ENCODE measurements around the gene CDH4.

The CDH4 gene

DNA sequence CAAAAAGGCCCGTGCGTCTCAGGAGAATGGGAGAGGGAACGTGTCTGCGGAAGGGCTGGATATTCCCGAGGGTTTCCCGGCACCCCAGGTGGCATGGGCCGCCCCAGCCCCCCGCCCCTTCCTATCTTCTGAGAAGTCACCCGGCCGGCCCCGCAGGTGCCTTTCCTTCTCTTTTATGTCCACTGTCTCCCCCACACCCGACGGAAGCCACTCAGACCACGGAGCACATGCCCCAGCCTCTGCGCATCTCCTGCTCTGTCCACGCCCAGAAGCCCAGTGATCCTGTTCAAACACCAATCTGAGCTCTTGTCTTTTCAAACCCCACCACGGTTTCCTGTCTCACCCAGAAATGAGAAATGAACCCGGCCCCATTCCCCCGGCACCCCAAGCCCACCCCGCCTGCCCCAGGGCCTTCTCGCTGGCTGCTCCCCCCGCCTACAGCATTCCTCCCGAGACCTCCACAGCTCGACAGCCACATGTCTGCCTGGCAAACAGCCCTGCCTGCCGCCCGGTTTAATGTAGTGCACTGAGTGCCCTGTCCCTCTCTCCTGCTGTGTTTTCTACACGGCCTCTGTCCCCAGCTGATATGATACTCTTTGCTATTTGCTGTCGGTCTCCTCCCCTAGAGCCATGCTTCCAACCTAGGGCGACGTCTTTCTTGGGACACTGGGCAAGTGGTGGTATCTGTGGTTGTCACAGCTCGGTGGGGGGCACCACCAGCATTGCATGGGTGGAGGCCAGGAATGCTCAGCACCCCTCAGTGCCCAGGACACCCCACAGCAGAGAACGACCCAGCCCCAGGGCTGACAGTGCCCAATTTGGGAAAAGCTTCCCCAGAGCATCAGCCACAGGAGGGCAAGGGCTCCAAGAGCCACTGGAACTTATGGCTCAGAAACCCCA is 630.9 kb downstream of the CDH4 start:
- TF ChIP-seq, protein P1, sequence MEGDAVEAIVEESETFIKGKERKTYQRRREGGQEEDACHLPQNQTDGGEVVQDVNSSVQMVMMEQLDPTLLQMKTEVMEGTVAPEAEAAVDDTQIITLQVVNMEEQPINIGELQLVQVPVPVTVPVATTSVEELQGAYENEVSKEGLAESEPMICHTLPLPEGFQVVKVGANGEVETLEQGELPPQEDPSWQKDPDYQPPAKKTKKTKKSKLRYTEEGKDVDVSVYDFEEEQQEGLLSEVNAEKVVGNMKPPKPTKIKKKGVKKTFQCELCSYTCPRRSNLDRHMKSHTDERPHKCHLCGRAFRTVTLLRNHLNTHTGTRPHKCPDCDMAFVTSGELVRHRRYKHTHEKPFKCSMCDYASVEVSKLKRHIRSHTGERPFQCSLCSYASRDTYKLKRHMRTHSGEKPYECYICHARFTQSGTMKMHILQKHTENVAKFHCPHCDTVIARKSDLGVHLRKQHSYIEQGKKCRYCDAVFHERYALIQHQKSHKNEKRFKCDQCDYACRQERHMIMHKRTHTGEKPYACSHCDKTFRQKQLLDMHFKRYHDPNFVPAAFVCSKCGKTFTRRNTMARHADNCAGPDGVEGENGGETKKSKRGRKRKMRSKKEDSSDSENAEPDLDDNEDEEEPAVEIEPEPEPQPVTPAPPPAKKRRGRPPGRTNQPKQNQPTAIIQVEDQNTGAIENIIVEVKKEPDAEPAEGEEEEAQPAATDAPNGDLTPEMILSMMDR (conservative IDR thresholded peaks at IDR 0.05; ENCODE audit: low read depth, low read length), result no peak
- no peak overlapping the region for H3K4me3 ChIP-seq (ENCODE audit: low read length)
- DNase-seq (ENCODE audit: low read depth), result no peak

DNA sequence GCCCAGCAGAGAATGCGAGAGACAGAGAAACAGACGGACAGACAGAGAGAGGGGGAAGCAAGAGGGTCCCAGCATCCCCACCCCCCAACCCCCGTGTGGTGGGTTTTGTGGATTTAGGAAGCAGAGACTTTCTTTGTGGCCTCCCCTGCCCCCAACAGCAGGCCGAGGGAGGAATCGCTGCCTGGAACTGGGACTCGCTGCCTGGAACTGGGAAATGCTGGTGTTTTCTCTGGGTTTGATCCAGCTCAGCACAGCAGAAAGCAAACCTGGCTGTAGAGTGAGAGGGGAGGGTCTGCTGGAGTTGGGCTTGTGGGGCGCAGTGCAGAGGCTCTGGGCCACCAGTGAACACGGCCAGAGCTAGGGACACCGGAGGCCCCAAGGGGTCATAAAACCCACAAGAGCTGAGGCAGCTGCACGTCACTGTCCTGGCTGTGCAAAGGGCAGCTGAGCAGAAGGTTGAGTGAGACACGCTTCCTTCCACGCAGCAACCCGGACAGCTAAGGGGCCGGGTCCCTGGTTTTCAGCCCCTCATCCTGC is 631.9 kb downstream of the CDH4 start:
- DNase-seq (ENCODE audit: low read depth), result no peak
- H3K4me3 ChIP-seq (ENCODE audit: low read length), result no peak overlapping the region
- TF ChIP-seq, protein P1 (conservative IDR thresholded peaks at IDR 0.05; ENCODE audit: low read depth, low read length), result no peak

DNA sequence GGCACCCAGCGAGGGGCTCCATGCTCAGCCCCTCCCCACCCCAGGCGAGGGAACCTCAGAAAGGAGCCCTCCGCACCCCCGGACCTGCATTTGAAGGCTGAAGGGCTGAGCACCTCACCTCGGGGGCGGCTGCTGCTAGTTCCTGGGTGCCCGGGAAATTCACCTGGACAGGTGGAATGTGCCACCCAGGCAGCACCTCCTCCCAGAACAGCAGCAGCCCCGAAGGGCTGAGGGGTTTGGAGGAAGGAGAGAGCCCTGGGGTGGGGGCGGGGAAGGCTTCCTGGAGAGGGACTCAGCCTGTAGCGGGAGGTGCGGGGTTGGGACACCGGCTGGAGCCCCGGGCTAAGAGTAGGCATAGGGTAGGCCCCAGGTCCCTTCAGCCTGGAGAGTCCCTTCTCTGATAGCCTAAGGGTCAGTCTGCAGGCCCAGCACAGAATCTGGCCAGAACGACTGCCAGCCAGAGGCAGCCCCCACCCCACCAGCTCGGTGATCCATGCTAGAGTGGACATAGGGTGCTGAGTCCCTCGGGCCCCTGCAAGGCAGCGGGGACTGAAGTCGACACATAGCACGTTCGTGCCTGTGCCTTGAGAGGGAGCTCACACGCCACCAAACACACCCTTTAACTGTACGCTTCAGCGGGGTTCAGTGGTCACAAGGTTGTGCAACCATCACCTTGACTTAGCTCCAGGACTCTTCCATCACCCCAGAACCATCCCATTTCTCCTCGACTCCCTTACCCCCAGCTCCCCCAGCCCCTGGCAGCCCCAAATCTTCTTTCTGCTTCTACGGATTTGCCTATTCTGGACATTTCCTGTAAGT is 632.7 kb downstream of the CDH4 start:
- TF ChIP-seq, protein P1 (conservative IDR thresholded peaks at IDR 0.05; ENCODE audit: low read depth, low read length), result no peak
- no peak for DNase-seq (ENCODE audit: low read depth)
- H3K4me3 ChIP-seq (ENCODE audit: low read length), result no peak overlapping the region

DNA sequence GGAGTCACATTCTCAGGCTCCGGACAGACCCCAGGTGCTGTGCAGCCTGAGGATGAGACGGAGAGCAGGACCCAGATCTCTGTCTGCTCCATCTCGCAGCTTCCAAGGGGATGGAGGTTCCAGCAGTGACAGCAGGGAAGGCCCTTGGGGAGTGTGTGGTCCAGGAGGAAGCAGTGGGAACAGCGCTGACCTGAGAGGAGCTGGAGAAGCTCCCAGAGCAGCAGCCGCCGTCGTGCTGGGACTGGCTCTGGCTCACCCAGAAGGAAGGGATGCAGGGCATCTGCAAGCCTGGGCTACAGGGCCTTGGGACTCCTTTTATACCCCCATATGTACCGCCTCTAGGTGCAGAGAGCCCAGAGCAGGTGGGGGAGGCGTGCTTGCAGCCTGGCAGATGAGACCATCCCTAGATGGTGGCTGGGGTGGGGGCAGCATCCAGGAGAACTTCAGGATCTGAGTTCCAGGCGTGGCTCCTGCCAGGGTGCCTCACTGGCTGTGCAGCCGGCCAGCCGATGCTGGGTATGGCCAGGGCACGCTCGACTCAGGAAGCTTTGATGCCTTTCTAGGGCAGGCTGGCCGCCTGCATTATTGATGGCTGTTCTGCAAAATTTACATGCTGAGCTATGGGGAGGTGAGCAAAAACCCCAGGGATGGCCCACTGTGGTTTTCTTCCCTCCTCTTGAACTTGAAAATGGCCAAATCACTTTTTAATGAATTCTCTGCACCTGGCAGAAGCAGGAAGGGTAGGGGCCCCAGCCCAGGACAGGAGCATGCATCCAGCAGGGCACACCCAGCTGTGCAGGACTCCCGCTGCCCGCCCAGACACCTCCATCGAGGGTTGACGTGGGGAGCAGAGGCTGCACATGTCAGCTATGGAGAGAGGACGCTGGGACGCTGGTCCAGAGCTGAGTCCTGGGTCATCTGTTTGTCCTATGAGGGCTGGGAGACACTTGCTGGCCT is 634.0 kb downstream of the CDH4 start:
- H3K4me3 ChIP-seq (ENCODE audit: low read length), result no peak overlapping the region
- DNase-seq (ENCODE audit: low read depth), result no peak
- TF ChIP-seq, protein P1 (conservative IDR thresholded peaks at IDR 0.05; ENCODE audit: low read depth, low read length), result no peak

DNA sequence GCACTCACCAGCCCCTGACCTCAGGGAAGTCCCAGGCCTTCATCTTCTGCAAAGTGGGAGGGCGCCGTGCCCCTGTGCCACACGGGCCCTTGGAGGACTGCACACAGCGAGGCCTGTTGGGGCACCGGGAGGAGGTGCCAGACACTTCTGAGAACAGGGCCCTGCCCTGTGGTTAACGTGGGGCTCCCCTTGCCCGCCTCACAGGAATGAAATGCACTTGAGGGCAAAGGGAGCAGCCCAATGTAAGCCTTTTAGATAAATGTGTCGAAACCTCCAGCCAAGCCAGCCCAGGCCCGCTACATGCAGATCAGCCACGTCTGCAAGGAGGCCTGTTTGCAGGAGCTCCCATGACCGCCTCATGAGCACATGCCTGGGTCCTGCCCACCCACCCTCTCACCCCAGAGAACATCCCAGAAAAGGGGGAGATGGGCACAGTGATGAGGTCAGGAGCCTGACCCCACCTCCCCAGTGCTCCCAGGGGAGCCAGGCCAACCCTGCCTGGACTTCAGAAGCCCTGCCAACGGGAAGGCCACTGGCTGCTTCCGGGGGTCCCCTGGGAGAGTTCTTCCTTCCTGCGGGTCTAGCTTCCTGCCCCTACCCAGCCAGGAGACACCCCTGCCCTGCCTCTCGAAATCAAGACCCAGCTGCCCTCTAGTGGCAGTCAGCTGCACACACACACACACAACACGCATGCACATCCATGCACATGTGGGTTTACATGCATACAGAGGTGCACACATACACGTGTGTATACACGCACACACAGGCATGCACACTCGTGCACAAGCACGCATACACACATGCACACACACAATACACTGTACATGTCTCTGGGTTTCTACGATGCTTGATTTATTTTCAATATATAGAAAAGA is 634.9 kb downstream of the CDH4 start:
- no peak for DNase-seq (ENCODE audit: low read depth)
- TF ChIP-seq, protein P1 (conservative IDR thresholded peaks at IDR 0.05; ENCODE audit: low read depth, low read length), result peak; percentile 95
- H3K4me3 ChIP-seq (ENCODE audit: low read length), result no peak overlapping the region
